ENCODE results near the gene ZBTB5.
"Not testable (repeated sequence)": the region's sequence is repeated elsewhere in the genome, so short reads cannot be mapped to it uniquely, and the experiment has no call there.

The ZBTB5 gene

DNA sequence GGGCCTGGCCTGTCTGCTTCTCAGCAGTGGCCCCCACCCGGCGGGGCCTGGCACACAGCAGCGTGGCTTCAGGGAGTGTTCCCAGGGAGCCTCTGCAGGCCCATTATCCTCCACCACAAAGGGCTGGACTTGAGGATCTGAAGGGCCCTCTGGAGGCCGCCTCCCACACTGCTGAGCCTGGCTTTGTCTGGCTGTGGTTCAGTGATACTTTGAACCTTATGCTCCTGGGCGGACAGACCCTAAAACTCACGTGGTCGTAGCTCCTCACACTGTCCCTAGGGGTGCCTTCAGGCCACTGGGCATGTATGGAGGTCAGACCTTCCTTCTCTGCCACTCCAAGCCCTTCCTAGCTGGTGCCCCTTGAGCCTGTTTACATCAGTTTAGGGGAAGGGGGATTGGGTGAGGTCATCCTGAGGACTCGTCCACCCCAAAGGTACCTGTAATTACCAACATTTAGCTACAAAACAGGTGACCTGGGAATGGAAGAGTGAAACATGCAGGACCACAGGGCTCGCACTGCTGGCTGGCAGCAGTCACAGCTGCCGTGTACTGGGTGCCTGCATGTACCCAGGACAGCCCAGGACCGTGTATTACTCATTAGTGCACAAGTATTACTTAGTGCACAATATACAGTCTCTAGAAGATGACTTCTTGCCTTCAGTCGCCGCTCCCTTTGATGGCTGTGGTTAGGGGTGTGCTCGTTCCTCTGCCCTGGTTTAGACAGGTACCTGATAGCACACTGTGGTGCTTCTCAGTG is 34.2 kb downstream of the ZBTB5 start:
- H3K9me3 ChIP-seq, result no peaks in the 10 kb centered on the region
- no peak overlapping the region for H3K4me3 ChIP-seq (ENCODE audit: low read depth in 1 of 2, low read length in 1 of 2)
- no peak overlapping the region for H3K27ac ChIP-seq
- H3K27me3 ChIP-seq, result no peaks in the 10 kb centered on the region
- H3K36me3 ChIP-seq, result peaks cover 99% of the 10 kb centered on the region
- no peaks in the 10 kb centered on the region for H3K4me1 ChIP-seq (ENCODE audit: control insufficient read depth in 1 of 2, insufficient read depth in 1 of 2, low read depth in 1 of 2, low read length in 1 of 2)
- TF ChIP-seq CTCF (IDR thresholded peaks at IDR 0.05), result no peak

- H3K27ac ChIP-seq, result no peak overlapping the region
- H3K9me3 ChIP-seq, result no peaks in the 10 kb centered on the region
- no peaks in the 10 kb centered on the region for H3K27me3 ChIP-seq
- H3K4me1 ChIP-seq (ENCODE audit: control insufficient read depth in 1 of 2, insufficient read depth in 1 of 2, low read depth in 1 of 2, low read length in 1 of 2), result no peaks in the 10 kb centered on the region
- no peak overlapping the region for H3K4me3 ChIP-seq (ENCODE audit: low read depth in 1 of 2, low read length in 1 of 2)
- TF ChIP-seq CTCF (IDR thresholded peaks at IDR 0.05), result no peak
- H3K36me3 ChIP-seq, result peaks cover 89% of the 10 kb centered on the region
These were observed 35.6 kb downstream of the ZBTB5 start for GRCh38 chr9:37429441-37430285.

DNA sequence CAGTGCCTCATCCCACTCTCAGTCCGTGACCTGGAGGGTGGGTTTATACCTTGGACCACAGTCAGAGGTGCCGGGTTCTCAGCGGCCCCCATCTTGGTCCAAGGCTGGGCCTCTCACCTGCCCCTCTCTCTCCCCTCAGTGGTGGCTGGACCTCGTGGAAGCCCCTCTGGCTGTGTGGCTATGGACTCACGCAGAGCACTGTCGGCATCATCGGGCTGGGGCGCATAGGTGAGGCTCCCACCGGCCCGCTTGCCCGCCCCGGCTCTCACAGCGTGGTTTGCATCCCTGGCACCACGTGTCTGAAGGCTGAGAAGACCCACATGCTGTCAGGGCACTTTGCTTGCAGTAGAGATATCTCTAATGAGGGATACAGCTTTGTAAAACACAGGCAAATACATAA is 36.9 kb downstream of the ZBTB5 start:
- no peak overlapping the region for H3K27ac ChIP-seq
- H3K36me3 ChIP-seq, result peaks cover 75% of the 10 kb centered on the region
- no peak for TF ChIP-seq CTCF (IDR thresholded peaks at IDR 0.05)
- H3K4me3 ChIP-seq (ENCODE audit: low read depth in 1 of 2, low read length in 1 of 2), result no peak overlapping the region
- no peaks in the 10 kb centered on the region for H3K9me3 ChIP-seq
- H3K4me1 ChIP-seq (ENCODE audit: control insufficient read depth in 1 of 2, insufficient read depth in 1 of 2, low read depth in 1 of 2, low read length in 1 of 2), result peaks cover 2 to 5% of the 10 kb centered on the region in 2 experiments
- H3K27me3 ChIP-seq, result no peaks in the 10 kb centered on the region

- peaks cover 62% of the 10 kb centered on the region for H3K36me3 ChIP-seq
- H3K9me3 ChIP-seq, result no peaks in the 10 kb centered on the region
- peaks cover 14 to 18% of the 10 kb centered on the region in 2 experiments for H3K4me1 ChIP-seq (ENCODE audit: control insufficient read depth in 1 of 2, insufficient read depth in 1 of 2, low read depth in 1 of 2, low read length in 1 of 2)
- no peak overlapping the region for H3K4me3 ChIP-seq (ENCODE audit: low read depth in 1 of 2, low read length in 1 of 2)
- H3K27ac ChIP-seq, result no peak overlapping the region
- no peak for TF ChIP-seq CTCF (IDR thresholded peaks at IDR 0.05)
- H3K27me3 ChIP-seq, result no peaks in the 10 kb centered on the region
These were observed 38.4 kb downstream of the ZBTB5 start for GRCh38 chr9:37426846-37427245.

- not testable (repeated sequence) for H3K27ac ChIP-seq; H3K4me3 ChIP-seq (ENCODE audit: low read depth in 1 of 2, low read length in 1 of 2); H3K27me3 ChIP-seq; H3K9me3 ChIP-seq
- Histone ChIP-seq H3K4me1 (ENCODE audit: control insufficient read depth in 1 of 2, insufficient read depth in 1 of 2, low read depth in 1 of 2, low read length in 1 of 2) (peaks cover 16 to 20% of the 10 kb centered on the region in 2 experiments), H3K36me3 (peaks cover 58% of the 10 kb centered on the region)
These were observed 38.8 kb downstream of the ZBTB5 start for GRCh38 chr9:37426431-37426830.

DNA sequence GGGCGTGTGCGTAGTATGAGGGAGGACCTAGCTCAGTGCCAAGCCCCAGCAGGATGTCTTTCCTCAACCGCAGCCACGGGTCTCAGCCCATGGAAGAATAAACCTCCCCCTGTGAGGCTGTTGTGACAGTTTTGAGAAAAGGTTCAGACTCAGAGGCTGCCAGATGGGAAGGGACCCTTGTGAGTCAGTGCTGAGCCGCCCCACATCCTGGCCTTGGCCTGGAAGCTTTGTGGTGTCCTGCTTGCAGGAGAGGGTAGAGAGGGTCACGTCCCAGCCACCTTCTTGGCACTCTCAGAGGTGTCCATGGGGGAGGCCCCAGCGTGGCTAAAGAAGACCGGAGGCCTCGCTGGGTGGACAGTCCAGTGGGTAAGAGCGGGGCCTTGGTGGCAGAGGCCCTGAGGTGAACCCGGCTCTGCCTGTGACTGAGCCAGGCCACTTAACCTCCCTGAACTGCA is 39.9 kb downstream of the ZBTB5 start:
- no peak overlapping the region for H3K27ac ChIP-seq
- H3K4me1 ChIP-seq (ENCODE audit: control insufficient read depth in 1 of 2, insufficient read depth in 1 of 2, low read depth in 1 of 2, low read length in 1 of 2), result peaks cover 16 to 20% of the 10 kb centered on the region in 2 experiments
- no peak overlapping the region for H3K4me3 ChIP-seq (ENCODE audit: low read depth in 1 of 2, low read length in 1 of 2)
- TF ChIP-seq CTCF (IDR thresholded peaks at IDR 0.05), result no peak
- no peaks in the 10 kb centered on the region for H3K27me3 ChIP-seq
- no peaks in the 10 kb centered on the region for H3K9me3 ChIP-seq
- peaks cover 47% of the 10 kb centered on the region for H3K36me3 ChIP-seq

All from neutrophil (primary cell).